ENCODE results near the gene NAP1L1.
"Not testable (repeated sequence)": the region's sequence is repeated elsewhere in the genome, so short reads cannot be mapped to it uniquely, and the experiment has no call there.

The NAP1L1 gene

GRCh38 chr12:76020281-76020680, 64.2 kb downstream of the NAP1L1 start:
- DNase-seq = no peak

- DNase-seq = no peak
Measured at GRCh38 chr12:76018672-76019071, 65.8 kb downstream of the NAP1L1 start.

GRCh38 chr12:76018111-76018510, 66.4 kb downstream of the NAP1L1 start:
- no peak for DNase-seq

GRCh38 chr12:76014007-76014406, 70.5 kb downstream of the NAP1L1 start:
- DNase-seq = no peak

DNA sequence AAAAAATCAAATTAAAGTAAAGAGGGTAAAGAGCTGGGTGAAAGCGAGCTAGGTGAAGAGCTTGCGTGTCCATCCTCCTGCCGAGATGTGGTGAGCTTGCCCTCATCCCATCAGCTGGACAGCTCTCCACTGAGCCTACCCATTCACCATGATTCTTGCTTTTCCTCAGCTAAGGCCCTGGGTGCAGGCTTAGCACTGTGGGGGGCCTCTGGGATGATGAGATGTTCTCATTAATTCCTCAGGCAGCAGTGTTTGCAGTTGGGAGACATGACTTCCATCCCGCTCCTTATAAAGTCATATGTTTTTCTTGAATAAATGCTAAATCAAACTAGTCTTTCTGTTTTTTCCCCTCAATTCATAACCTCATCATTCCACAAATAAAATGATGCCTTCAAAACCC, 70.9 kb downstream of the NAP1L1 start:
- no peak for DNase-seq

GRCh38 chr12:76012644-76013043, 71.8 kb downstream of the NAP1L1 start:
- no peak for DNase-seq

GRCh38 chr12:76010732-76011458, 73.6 kb downstream of the NAP1L1 start:
- DNase-seq = no peak

GRCh38 chr12:76008428-76008827, 76.1 kb downstream of the NAP1L1 start:
- DNase-seq = no peak

GRCh38 chr12:76007640-76008039, 76.8 kb downstream of the NAP1L1 start:
- no peak for DNase-seq

DNA sequence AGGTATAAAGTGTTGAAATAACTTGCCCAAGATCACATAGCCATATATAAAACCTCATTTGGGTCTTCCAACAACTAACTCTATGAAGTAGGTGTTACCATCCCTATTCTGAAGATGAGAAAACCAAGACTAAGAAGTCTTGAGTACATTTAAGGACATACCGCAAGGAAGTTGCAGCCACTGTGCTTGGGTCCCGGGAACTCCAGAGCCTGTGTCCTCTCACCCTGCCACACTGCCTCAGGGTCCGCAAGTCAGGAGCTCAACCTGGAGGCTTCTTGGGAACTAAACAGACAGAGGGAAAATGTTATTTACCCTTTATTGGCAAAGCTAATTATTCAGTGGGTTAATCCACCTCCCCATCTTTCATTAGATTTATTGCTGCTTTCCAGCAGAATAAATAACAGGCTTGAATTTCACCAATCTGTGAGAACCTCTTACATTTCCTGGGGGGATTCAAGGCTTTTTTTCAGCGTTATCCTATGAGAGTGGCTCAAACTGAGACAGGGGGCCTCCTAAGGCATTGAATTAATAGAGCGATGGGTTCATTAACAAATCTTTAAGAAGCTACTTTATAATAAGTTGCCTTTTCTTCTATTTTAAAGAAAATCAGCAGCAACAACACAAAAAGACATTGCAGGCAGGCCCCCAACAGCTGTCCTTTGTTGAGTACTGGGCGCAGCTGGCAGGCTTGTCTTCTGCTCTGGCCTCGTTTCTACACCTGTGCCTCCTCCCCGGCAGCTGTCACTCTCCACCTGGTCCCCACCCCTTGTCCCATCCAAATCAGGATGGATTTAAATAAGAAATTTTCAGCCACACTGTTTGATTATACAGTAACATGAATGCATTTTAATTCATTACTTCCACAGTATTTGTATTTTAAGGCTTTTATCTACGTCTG, 78.2 kb downstream of the NAP1L1 start:
- DNase-seq = no peak

- no peak for DNase-seq
Measured at GRCh38 chr12:76003355-76003638, 81.2 kb downstream of the NAP1L1 start.

GRCh38 chr12:76002598-76003354, 81.7 kb downstream of the NAP1L1 start:
- no peak for DNase-seq

- DNase-seq = no peak
Measured at GRCh38 chr12:75998292-75999063, 86.0 kb downstream of the NAP1L1 start.

DNA sequence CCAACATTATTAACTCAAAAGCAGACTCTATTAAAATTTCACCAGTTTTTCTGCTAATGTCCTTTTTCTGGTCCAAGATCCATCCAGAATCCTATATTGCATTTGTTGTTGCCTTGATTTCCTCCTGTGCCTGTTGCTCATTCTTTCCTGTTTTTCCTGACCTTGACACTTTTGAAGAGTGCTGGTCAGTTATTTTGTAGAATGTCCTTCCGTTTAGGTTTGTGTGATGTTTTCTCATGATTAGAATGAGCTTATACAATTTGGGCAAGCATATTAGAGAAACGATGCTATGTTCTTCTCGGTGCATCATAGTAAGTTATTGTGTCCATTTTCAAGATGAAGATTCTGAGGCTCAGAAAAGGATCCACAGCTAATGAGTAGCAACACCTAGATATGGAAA, 86.8 kb downstream of the NAP1L1 start:
- no peak for DNase-seq

GRCh38 chr12:75996861-75997447, 87.5 kb downstream of the NAP1L1 start:
- DNase-seq = no peak

GRCh38 chr12:75995691-75996090, 88.8 kb downstream of the NAP1L1 start:
- DNase-seq = no peak

DNA sequence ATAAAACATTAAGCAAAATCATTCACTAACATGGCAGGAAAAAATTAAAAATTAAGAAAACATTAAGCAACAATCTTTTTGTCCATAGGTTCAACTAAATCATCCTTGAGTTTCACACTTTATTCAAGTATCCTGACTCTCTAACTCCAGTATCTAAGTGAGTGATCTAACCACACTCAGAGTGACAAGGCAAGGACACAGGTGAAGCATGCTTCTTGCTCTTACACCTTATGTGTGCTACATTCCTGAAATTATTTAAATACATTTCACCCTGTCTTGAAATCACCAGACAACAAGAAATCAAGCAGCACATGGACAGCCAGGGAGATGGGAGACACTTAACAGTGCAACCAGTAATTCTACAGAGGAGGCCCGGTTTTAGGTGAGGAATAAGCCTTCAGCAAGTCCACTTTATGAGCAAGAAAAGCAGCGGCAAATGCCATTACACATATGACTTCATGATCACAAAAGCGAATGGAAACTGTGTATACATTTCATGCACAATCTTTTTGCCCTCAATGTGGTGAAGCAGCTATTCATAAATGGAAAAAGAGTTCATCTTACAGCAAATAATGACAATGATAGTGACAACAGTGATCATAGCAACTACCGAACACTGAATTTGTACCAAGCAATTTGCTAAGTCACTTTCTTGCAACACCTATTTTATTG, 90.3 kb downstream of the NAP1L1 start:
- no peak for DNase-seq

DNA sequence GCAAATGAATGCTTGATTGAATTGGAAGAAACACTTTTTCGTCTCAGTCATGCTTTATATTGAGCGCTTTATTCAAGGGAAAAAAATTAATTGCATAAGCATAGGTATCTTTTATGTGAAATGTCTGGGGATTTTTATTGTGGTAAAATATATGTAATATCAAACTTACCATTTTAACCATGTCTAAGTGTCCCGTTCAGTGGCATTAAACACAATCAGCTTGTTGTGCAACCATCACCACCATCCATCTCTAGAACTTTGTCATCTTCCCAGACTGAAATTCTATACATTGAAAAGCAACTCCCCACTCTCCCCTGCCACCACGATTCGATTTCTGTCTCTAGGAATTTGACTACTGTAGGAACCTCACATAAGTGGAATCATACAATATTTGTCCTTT, 92.7 kb downstream of the NAP1L1 start:
- no peak for DNase-seq

DNA sequence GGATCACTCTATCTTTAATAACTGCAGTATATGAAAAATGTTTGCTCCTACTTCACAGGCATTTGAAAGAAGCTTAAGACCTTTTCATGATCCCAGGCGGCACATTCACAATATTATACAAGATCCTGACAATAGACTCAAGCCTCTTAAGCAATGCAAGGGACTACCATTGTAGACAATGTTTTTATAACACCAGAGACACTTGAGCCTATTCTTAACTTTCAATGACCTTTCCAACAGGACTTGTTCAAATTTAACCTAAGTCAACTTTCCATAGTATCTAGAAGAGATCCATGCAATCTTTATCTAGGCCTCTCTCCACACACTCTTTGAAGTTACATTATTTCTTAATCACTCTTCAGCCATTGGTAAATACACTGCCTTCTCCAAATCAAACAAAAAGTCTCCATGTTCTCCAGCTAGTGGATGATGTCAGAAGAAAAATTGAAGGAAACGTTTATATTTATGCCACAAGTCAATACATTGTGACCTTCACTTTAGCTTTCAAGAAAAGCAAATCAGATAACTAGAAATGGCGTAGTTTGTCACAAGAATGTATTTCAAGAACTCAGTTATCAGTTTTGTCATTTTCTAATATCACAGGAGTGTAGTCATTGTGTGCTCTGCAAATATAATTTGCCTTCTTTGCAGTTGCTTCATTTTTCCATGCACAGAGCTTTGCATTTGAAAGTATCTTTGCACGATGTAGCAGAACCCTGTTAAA, 94.1 kb downstream of the NAP1L1 start:
- DNase-seq = no peak

GRCh38 chr12:75987709-75988108, 96.8 kb downstream of the NAP1L1 start:
- DNase-seq = not testable (repeated sequence)
